Neural cell (in vitro differentiated cells): ENCODE measurements around the gene AGBL1. TPM values are rescaled to one million over a fixed set of nuclear protein-coding genes. Genes with fewer than 3 reads are reported as not detected.

Experiments
- H2AFZ ChIP-seq: fragments of 200-600, 300-800 bp; sonication (generic), shearing (Covaris generic); 2 replicates; pipeline ENCODE4 v1.6.0; 2014; ENCODE audit warnings: low read depth, mild to moderate bottlenecking, antibody characterized with exemption, low read length, moderate library complexity
- H3F3A ChIP-seq: fragments of 200-600 bp; shearing (Covaris generic); 2 replicates; pipeline ENCODE4 v1.6.1; 2016; ENCODE audit warnings: mild to moderate bottlenecking, moderate library complexity, mixed read lengths, antibody characterized with exemption, low read length; ENCODE audit not compliant: insufficient read depth, poor library complexity, severe bottlenecking
- H3K27ac ChIP-seq: fragments of 200-600, 300-800 bp; sonication (generic), shearing (Covaris generic); 2 replicates; pipeline ENCODE4 v1.5.1; 2014; ENCODE audit warnings: mild to moderate bottlenecking, low read length, moderate library complexity
- H3K27me3 ChIP-seq: fragments of 300-800, 200-600 bp; sonication (generic), shearing (Covaris generic); 2 replicates; pipeline ENCODE4 v1.6.0; 2014; ENCODE audit warnings: mild to moderate bottlenecking, low read depth, low read length, moderate library complexity; ENCODE audit not compliant: insufficient read depth
- H3K36me3 ChIP-seq: fragments of 300-800, 200-600 bp; sonication (generic), shearing (Covaris generic); 2 replicates; pipeline ENCODE4 v1.5.1; 2014; ENCODE audit warnings: mild to moderate bottlenecking, antibody characterized with exemption, low read length, moderate library complexity; ENCODE audit not compliant: insufficient read depth
- H3K4me2 ChIP-seq: fragments of 300-800, 200-600 bp; sonication (generic), shearing (Covaris generic); 2 replicates; pipeline ENCODE4 v1.6.0; 2014; ENCODE audit warnings: mild to moderate bottlenecking, low read length
- H3K4me3 ChIP-seq: fragments of 300-800, 200-600 bp; sonication (generic), shearing (Covaris generic); 2 replicates; pipeline ENCODE4 v1.5.1; 2014; ENCODE audit warnings: mild to moderate bottlenecking, low read length, moderate library complexity
- H3K79me2 ChIP-seq: fragments of 200-600 bp; shearing (Covaris generic); replicated peaks from 2 replicates; pipeline ENCODE4 v1.6.0; 2014; ENCODE audit warnings: mild to moderate bottlenecking, low read length, moderate library complexity; ENCODE audit not compliant: insufficient read depth
- H3K9ac ChIP-seq: fragments of 300-800, 200-600 bp; sonication (generic), shearing (Covaris generic); 2 replicates; pipeline ENCODE4 v1.6.1; 2016; ENCODE audit warnings: mild to moderate bottlenecking, low read length, mixed read lengths
- H3K9me2 ChIP-seq: fragments of 200-600 bp; shearing (Covaris generic); 2 replicates; pipeline ENCODE4 v1.6.1; 2016; ENCODE audit warnings: mild to moderate bottlenecking, low read length, mixed read lengths; ENCODE audit not compliant: insufficient read depth
- H3K9me3 ChIP-seq: fragments of 200-600, 300-800 bp; sonication (generic), shearing (Covaris generic); 2 replicates; pipeline ENCODE4 v1.6.1; 2016; ENCODE audit warnings: mild to moderate bottlenecking, mixed run types, low read length, moderate library complexity, mixed read lengths
- H4K20me1 ChIP-seq: fragments of 200-600 bp; shearing (Covaris generic); 2 replicates; pipeline ENCODE4 v1.6.1; 2016; ENCODE audit warnings: mild to moderate bottlenecking, mixed run types; ENCODE audit not compliant: insufficient read depth
- CTCF ChIP-seq: fragments of 450-650 bp; IDR thresholded peaks from 2 replicates; pipeline ENCODE4 v1.5.1; 2014; ENCODE audit warnings: antibody characterized with exemption, mild to moderate bottlenecking, moderate library complexity; ENCODE audit not compliant: poor library complexity, severe bottlenecking
- EP300 ChIP-seq: fragments of 450-650 bp; conservative IDR thresholded peaks from 2 replicates; pipeline ENCODE4 v1.6.1; 2014; ENCODE audit warnings: antibody characterized with exemption, mild to moderate bottlenecking, moderate library complexity; ENCODE audit not compliant: poor library complexity, severe bottlenecking
- EZH2 ChIP-seq: fragments of 200-600, 300-800 bp; shearing (Covaris generic), sonication (generic); IDR thresholded peaks from 2 replicates; pipeline ENCODE4 v1.6.1; 2014; ENCODE audit warnings: antibody characterized with exemption, low read length, borderline replicate concordance, mild to moderate bottlenecking; ENCODE audit not compliant: insufficient read depth, poor library complexity, severe bottlenecking
- MXI1 ChIP-seq: fragments of 450-650 bp; conservative IDR thresholded peaks from 2 replicates; pipeline ENCODE4 v1.6.1; 2014; ENCODE audit warnings: antibody characterized with exemption, mild to moderate bottlenecking; ENCODE audit not compliant: poor library complexity, severe bottlenecking
- POLR2AphosphoS5 ChIP-seq: IDR thresholded peaks from 2 replicates; pipeline ENCODE4 v1.6.1; 2012
- RAD21 ChIP-seq: fragments of 450-650 bp; conservative IDR thresholded peaks from 2 replicates; pipeline ENCODE4 v1.6.1; 2014; ENCODE audit warnings: antibody characterized with exemption, mild to moderate bottlenecking, moderate library complexity
- REST ChIP-seq: IDR thresholded peaks from 2 replicates; pipeline ENCODE4 v1.6.1; 2012; ENCODE audit warnings: borderline replicate concordance
- SMC3 ChIP-seq: fragments of 450-650 bp; conservative IDR thresholded peaks from 2 replicates; pipeline ENCODE4 v1.6.1; 2014; ENCODE audit warnings: antibody characterized with exemption, mild to moderate bottlenecking, moderate library complexity; ENCODE audit not compliant: poor library complexity
- TAF1 ChIP-seq: IDR thresholded peaks from 2 replicates; pipeline ENCODE4 v1.6.1; 2012; ENCODE audit warnings: low read depth
- polyA plus RNA-seq: library from polyadenylated mRNA; depleted of rRNA; stranded (reverse); fragments of >200 nt; gene quantifications from 2 replicates; pipeline ENCODE4 v1.2.3, GENCODE V29; 2014

Gene AGBL1
- polyA plus RNA-seq, 1 donor from 2014 or later, result 0.12 TPM

- H3K27ac ChIP-seq, result no peak overlapping the region
- H3K9me3 ChIP-seq, result no peaks in the 10 kb centered on the region
- no peaks in the 10 kb centered on the region for H3K9me2 ChIP-seq
- H4K20me1 ChIP-seq, result no peaks in the 10 kb centered on the region
- TF ChIP-seq TAF1 (no peak), REST (no peak), POLR2AphosphoS5 (no peak), EZH2 (no peak), EP300 (no peak), CTCF (no peak), SMC3 (no peak), MXI1 (no peak), RAD21 (no peak)
- H3F3A ChIP-seq, result no peaks in the 10 kb centered on the region
- H3K4me2 ChIP-seq, result no peak overlapping the region
- no peak overlapping the region for H3K4me3 ChIP-seq
- H3K27me3 ChIP-seq, result no peaks in the 10 kb centered on the region
- H3K9ac ChIP-seq, result no peak overlapping the region
- H3K79me2 ChIP-seq, result no peaks in the 10 kb centered on the region
- H3K36me3 ChIP-seq, result no peaks in the 10 kb centered on the region
- H2AFZ ChIP-seq, result no peak overlapping the region
These were observed 849.8 kb downstream of the AGBL1 start for GRCh38 chr15:86929461-86929860.

GRCh38 chr15:86932456-86932855, 852.8 kb downstream of the AGBL1 start:
- Histone ChIP-seq H3K9me3 (no peaks in the 10 kb centered on the region), H3K4me2 (no peak overlapping the region), H3K9ac (no peak overlapping the region), H3K27me3 (no peaks in the 10 kb centered on the region), H3K27ac (no peak overlapping the region), H3K79me2 (no peaks in the 10 kb centered on the region), H4K20me1 (no peaks in the 10 kb centered on the region), H3K9me2 (no peaks in the 10 kb centered on the region), H3K4me3 (no peak overlapping the region), H3F3A (no peaks in the 10 kb centered on the region), H2AFZ (no peak overlapping the region), H3K36me3 (no peaks in the 10 kb centered on the region)
- TF ChIP-seq REST (no peak), EP300 (no peak), EZH2 (no peak), CTCF (no peak), SMC3 (no peak), TAF1 (no peak), MXI1 (no peak), RAD21 (no peak), POLR2AphosphoS5 (no peak)
